HepG2 (cell line): Measurements from ENCODE around the gene ZNF541. TPM values are rescaled to one million over a fixed set of nuclear protein-coding genes. Genes with fewer than 3 reads are reported as not detected.

Experiments
- EP300 ChIP-seq, 3 experiments: sonication (generic) in 1 of 3; formaldehyde crosslinking in 1 of 3; IDR thresholded peaks; 2 replicates each; pipeline versions ENCODE4 v1.5.1 to v1.6.1; 2011 to 2020; ENCODE audit warnings: low read depth in 2 of 3, low read length in 2 of 3, borderline replicate concordance in 1 of 3, improper control_type of control experiment in 1 of 3, mild to moderate bottlenecking in 1 of 3, missing genetic modification reagents in 1 of 3, moderate library complexity in 1 of 3
- HDAC1 ChIP-seq: sonication (generic); formaldehyde crosslinking; IDR thresholded peaks from 2 replicates; pipeline ENCODE4 v1.5.1; 2020; ENCODE audit warnings: mild to moderate bottlenecking, missing genetic modification reagents
- MAZ ChIP-seq, 2 experiments: sonication (generic) in 1 of 2; formaldehyde crosslinking in 1 of 2; IDR thresholded peaks; 2 replicates each; pipeline versions ENCODE4 v1.5.0 to v1.6.1; 2012 to 2020; ENCODE audit warnings: low read depth in 2 of 2, mild to moderate bottlenecking in 2 of 2, borderline replicate concordance in 1 of 2, improper control_type of control experiment in 1 of 2, low read length in 1 of 2, missing genetic modification reagents in 1 of 2, moderate library complexity in 1 of 2
- MZF1 ChIP-seq: sonication (generic); formaldehyde crosslinking; IDR thresholded peaks from 2 replicates; pipeline ENCODE4 v1.8.1; 2023; ENCODE audit warnings: mild to moderate bottlenecking, missing genetic modification reagents, borderline replicate concordance
- NBN ChIP-seq: fragments of 450-650 bp; conservative IDR thresholded peaks from 2 replicates; pipeline ENCODE4 v1.6.1; 2017
- POGZ ChIP-seq: sonication (generic); formaldehyde crosslinking; IDR thresholded peaks from 2 replicates; pipeline ENCODE4 v1.4.0; 2020; ENCODE audit warnings: mild to moderate bottlenecking, missing genetic modification reagents
- REPIN1 ChIP-seq: sonication (generic); formaldehyde crosslinking; IDR thresholded peaks from 2 replicates; pipeline ENCODE4 v1.8.0; 2022; ENCODE audit warnings: missing genetic modification reagents, low read depth, mild to moderate bottlenecking, borderline replicate concordance
- SP1 ChIP-seq, 2 experiments: fragments of 450-650 bp in 1 of 2; sonication (generic) in 1 of 2; formaldehyde crosslinking in 1 of 2; IDR thresholded peaks; 2 replicates each; pipeline versions ENCODE4 v1.4.0 to v1.6.1; 2016 to 2020; ENCODE audit warnings: missing genetic modification reagents in 1 of 2
- ZNF235 ChIP-seq: sonication (generic); formaldehyde crosslinking; IDR thresholded peaks from 2 replicates; pipeline ENCODE4 v1.8.1; 2023; ENCODE audit warnings: mild to moderate bottlenecking, missing genetic modification reagents, borderline replicate concordance
- ZNF724P ChIP-seq: sonication (generic); formaldehyde crosslinking; IDR thresholded peaks from 2 replicates; pipeline ENCODE4 v1.8.0; 2022; ENCODE audit warnings: missing genetic modification reagents, borderline replicate concordance
- polyA plus RNA-seq, 8 experiments: library from polyadenylated mRNA; depleted of rRNA in 3 of 8; stranded (reverse) in 7 of 8; unstranded in 1 of 8; fragments of >200 nt; fragmentation: Illumina TruSeq in 4 of 8; extraction: Trizol in 4 of 8; gene quantifications; 2 replicates each; pipeline versions ENCODE4 v1.2.1 to v1.2.3, GENCODE V29; 2011 to 2016; ENCODE audit warnings: low read depth in 4 of 8, missing spikeins in 1 of 8, mixed read lengths in 1 of 8; ENCODE audit not compliant: insufficient read depth in 1 of 8
- total RNA-seq, 5 experiments: library from RNA; depleted of rRNA; stranded (reverse); fragments of >200 nt; fragmentation: Illumina TruSeq; extraction: Trizol; gene quantifications; 2 replicates each; pipeline ENCODE4 v1.2.3, GENCODE V29; 2016; ENCODE audit warnings: low read depth in 1 of 5
- TF ChIP-seq, protein P1 (sequence below), 2 experiments: sonication (generic) in 1 of 2; formaldehyde crosslinking in 1 of 2; IDR thresholded peaks; 2 replicates each; pipeline versions ENCODE4 v1.5.1 to v1.6.1; 2011 to 2020; ENCODE audit warnings: borderline replicate concordance in 1 of 2, low read depth in 1 of 2, low read length in 1 of 2, mild to moderate bottlenecking in 1 of 2, missing genetic modification reagents in 1 of 2, moderate library complexity in 1 of 2
- TF ChIP-seq, protein P2 (sequence below): sonication (generic); formaldehyde crosslinking; IDR thresholded peaks from 2 replicates; pipeline ENCODE4 v1.4.0; 2020; ENCODE audit warnings: missing genetic modification reagents
- TF ChIP-seq, protein P3 (sequence below): sonication (generic); formaldehyde crosslinking; IDR thresholded peaks from 2 replicates; pipeline ENCODE4 v1.9.0; 2022; ENCODE audit warnings: missing genetic modification reagents, mild to moderate bottlenecking, borderline replicate concordance
- TF ChIP-seq, protein P4 (sequence below): sonication (generic); formaldehyde crosslinking; IDR thresholded peaks from 2 replicates; pipeline ENCODE4 v1.4.0; 2020; ENCODE audit warnings: mild to moderate bottlenecking, missing genetic modification reagents

ZNF541 gene
- total and polyA plus RNA-seq, 2 of the 13 experiments (the other 11 are each of a cell fraction or from before 2014, with no cell fraction given), result 0.03 to 0.04 TPM

DNA sequence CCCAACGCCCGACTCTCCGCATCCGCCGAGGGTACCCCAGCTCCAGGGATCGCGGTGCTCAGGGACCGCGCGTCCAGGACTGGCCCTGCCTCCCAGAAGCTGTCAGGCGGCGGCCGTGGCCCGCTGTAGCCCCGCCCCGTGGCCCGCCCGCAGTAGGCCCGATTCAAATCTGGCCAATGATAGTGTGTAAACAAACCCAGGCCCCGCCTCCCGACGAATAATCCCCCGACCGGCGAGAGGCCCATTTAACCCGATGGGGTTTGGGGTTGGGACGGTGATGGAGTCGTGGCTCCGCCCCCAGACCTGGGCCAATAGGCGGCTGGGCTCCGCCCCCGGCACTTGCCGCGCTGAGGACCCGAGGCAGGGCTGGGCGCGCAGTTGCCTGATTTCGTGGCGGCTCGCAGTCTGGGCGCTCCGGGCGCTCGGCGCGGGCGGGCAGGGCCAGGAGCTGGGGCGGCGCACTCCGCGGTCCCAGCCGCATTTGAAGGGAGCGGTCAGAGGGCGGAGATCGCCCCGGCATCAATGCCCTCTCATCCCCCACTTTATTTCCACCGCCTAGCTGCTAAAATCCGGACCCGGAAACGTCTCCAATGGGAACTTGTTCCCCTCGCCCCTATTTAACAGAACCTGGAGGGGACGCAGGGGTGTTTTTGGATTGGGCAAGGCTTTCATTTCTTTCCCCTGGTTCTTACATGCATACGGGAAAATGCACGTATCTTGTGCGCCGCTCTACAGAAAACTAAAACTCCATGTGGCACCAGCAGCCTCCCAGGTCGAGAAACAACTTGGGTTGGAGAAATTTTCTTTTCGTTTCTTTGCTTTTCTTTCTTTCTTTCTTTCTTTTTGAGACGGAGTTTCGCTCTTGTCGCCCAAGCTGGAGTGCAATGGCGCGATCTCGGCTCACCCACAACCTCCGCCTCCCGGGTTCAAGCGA lies 27.6 kb upstream of the ZNF541 start (continued):
- TF ChIP-seq, protein P1, sequence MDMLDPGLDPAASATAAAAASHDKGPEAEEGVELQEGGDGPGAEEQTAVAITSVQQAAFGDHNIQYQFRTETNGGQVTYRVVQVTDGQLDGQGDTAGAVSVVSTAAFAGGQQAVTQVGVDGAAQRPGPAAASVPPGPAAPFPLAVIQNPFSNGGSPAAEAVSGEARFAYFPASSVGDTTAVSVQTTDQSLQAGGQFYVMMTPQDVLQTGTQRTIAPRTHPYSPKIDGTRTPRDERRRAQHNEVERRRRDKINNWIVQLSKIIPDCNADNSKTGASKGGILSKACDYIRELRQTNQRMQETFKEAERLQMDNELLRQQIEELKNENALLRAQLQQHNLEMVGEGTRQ (IDR thresholded peaks at IDR 0.05; ENCODE audit: low read depth, low read length), result no peak
- TF ChIP-seq, protein P1 (CRISPR knock-in tag; IDR thresholded peaks at IDR 0.05; ENCODE audit: borderline replicate concordance), result 0 out of 2 replicates have a peak, but pooled peaks have one; percentile 35
- TF ChIP-seq, protein P2, sequence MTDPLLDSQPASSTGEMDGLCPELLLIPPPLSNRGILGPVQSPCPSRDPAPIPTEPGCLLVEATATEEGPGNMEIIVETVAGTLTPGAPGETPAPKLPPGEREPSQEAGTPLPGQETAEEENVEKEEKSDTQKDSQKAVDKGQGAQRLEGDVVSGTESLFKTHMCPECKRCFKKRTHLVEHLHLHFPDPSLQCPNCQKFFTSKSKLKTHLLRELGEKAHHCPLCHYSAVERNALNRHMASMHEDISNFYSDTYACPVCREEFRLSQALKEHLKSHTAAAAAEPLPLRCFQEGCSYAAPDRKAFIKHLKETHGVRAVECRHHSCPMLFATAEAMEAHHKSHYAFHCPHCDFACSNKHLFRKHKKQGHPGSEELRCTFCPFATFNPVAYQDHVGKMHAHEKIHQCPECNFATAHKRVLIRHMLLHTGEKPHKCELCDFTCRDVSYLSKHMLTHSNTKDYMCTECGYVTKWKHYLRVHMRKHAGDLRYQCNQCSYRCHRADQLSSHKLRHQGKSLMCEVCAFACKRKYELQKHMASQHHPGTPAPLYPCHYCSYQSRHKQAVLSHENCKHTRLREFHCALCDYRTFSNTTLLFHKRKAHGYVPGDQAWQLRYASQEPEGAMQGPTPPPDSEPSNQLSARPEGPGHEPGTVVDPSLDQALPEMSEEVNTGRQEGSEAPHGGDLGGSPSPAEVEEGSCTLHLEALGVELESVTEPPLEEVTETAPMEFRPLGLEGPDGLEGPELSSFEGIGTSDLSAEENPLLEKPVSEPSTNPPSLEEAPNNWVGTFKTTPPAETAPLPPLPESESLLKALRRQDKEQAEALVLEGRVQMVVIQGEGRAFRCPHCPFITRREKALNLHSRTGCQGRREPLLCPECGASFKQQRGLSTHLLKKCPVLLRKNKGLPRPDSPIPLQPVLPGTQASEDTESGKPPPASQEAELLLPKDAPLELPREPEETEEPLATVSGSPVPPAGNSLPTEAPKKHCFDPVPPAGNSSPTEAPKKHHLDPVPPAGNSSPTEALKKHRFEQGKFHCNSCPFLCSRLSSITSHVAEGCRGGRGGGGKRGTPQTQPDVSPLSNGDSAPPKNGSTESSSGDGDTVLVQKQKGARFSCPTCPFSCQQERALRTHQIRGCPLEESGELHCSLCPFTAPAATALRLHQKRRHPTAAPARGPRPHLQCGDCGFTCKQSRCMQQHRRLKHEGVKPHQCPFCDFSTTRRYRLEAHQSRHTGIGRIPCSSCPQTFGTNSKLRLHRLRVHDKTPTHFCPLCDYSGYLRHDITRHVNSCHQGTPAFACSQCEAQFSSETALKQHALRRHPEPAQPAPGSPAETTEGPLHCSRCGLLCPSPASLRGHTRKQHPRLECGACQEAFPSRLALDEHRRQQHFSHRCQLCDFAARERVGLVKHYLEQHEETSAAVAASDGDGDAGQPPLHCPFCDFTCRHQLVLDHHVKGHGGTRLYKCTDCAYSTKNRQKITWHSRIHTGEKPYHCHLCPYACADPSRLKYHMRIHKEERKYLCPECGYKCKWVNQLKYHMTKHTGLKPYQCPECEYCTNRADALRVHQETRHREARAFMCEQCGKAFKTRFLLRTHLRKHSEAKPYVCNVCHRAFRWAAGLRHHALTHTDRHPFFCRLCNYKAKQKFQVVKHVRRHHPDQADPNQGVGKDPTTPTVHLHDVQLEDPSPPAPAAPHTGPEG (CRISPR knock-in tag), result peak; percentile 99
- TF ChIP-seq SP1 (IDR thresholded peaks at IDR 0.05), result no peak
- TF ChIP-seq SP1 (CRISPR knock-in tag; IDR thresholded peaks at IDR 0.05), result peak; percentile 94
- TF ChIP-seq, protein P3, sequence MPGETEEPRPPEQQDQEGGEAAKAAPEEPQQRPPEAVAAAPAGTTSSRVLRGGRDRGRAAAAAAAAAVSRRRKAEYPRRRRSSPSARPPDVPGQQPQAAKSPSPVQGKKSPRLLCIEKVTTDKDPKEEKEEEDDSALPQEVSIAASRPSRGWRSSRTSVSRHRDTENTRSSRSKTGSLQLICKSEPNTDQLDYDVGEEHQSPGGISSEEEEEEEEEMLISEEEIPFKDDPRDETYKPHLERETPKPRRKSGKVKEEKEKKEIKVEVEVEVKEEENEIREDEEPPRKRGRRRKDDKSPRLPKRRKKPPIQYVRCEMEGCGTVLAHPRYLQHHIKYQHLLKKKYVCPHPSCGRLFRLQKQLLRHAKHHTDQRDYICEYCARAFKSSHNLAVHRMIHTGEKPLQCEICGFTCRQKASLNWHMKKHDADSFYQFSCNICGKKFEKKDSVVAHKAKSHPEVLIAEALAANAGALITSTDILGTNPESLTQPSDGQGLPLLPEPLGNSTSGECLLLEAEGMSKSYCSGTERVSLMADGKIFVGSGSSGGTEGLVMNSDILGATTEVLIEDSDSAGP (CRISPR knock-in tag), result peak; percentile 82; the same call in 1 of the 2 replicates
- peak; percentile 77 for TF ChIP-seq HDAC1 (CRISPR knock-in tag)
- TF ChIP-seq MAZ (IDR thresholded peaks at IDR 0.05; ENCODE audit: borderline replicate concordance, low read depth, low read length), result peak; percentile 86
- peak; percentile 89 for TF ChIP-seq MAZ (CRISPR knock-in tag; IDR thresholded peaks at IDR 0.05; ENCODE audit: low read depth)
- peak; percentile 99 for TF ChIP-seq MZF1 (CRISPR knock-in tag)
- TF ChIP-seq NBN, result no peak
- TF ChIP-seq REPIN1, result peak; percentile 93
- no peak for TF ChIP-seq EP300 (IDR thresholded peaks at IDR 0.05; ENCODE audit: low read depth in 2 of 2, low read length in 2 of 2)
- no peak for TF ChIP-seq EP300 (CRISPR knock-in tag; IDR thresholded peaks at IDR 0.05; ENCODE audit: borderline replicate concordance)
- peak; percentile 77; the same call in 1 of the 2 replicates for TF ChIP-seq ZNF724P (CRISPR knock-in tag)
- TF ChIP-seq POGZ (CRISPR knock-in tag), result peak; percentile 87
- TF ChIP-seq, protein P4, sequence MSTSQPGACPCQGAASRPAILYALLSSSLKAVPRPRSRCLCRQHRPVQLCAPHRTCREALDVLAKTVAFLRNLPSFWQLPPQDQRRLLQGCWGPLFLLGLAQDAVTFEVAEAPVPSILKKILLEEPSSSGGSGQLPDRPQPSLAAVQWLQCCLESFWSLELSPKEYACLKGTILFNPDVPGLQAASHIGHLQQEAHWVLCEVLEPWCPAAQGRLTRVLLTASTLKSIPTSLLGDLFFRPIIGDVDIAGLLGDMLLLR, result 0 out of 2 replicates have a peak, but pooled peaks have one; percentile 53
- no peak for TF ChIP-seq ZNF235 (CRISPR knock-in tag)
